ENCODE results near the gene LDLRAD4. TPM values are rescaled to one million over a fixed set of nuclear protein-coding genes. Genes with fewer than 3 reads are reported as not detected.

The LDLRAD4 gene
- total RNA-seq, 2 donors from 2014 or later: 18.4 to 59.2 TPM

GRCh38 chr18:13191779-13192178 lies 26.8 kb upstream of the LDLRAD4 start:
- Mint-ChIP-seq H3K27ac (no peak overlapping the region), H3K9me3 (peaks cover 0 to 4% of the 10 kb centered on the region in 2 donors), H3K36me3 (no peaks in the 10 kb centered on the region)
- ATAC-seq (no peak), DNase-seq (ENCODE audit: low spot score in 2 of 2) (no peak)

DNA sequence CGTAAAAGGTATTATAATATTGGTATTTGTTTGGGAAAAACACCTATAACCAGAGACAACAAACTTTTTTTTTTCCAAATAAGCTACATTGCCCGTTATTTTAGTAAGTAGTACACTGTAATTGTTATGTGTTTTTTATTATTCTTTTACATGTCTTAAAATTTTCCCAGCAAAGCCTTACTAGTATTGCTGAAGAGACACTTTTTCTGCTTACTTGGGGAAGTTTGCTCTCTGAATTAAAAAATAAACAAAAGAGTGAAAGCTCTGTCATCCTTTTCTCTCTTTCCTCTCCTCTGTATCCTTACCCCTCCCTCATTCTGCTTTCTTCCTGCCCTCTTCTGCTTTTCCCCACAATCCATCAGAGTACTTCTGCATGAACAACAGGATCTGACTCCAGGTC lies 25.6 kb upstream of the LDLRAD4 start:
- peaks cover 0 to 4% of the 10 kb centered on the region in 2 donors for H3K9me3 Mint-ChIP-seq
- H3K36me3 Mint-ChIP-seq: no peaks in the 10 kb centered on the region
- DNase-seq (ENCODE audit: low spot score in 2 of 2) (no peak), ATAC-seq (no peak)
- no peak overlapping the region for H3K27ac Mint-ChIP-seq

- ATAC-seq (no peak), DNase-seq (ENCODE audit: low spot score in 2 of 2) (no peak)
- Mint-ChIP-seq H3K27ac (no peak overlapping the region), H3K36me3 (peaks cover 6 to 8% of the 10 kb centered on the region in 2 donors), H3K9me3 (peaks cover 4 to 11% of the 10 kb centered on the region in 2 donors)
Measured at GRCh38 chr18:13194239-13194638, 24.3 kb upstream of the LDLRAD4 start.

DNA sequence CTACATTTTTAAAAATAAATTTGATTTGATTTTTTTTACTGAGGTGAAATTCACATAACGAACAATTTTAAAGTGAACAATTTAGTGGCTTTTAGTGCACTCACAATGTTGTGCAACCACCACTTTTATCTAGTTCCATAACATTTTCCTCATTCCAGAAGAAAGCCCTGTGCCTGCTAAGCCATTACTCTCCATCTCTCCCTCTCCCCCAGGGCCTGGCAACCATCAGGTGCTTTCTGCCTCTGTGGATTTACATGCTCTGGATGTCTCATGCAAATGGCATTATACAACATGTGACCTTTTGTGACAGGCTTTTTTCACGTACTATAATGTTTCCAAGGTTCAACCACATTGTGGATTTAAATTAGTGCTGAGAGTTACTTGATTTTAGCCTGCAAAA lies 19.9 kb upstream of the LDLRAD4 start:
- H3K9me3 Mint-ChIP-seq: peaks cover 18 to 32% of the 10 kb centered on the region in 2 donors
- ATAC-seq (no peak), DNase-seq (ENCODE audit: low spot score in 2 of 2) (no peak)
- H3K27ac Mint-ChIP-seq: no peak overlapping the region
- H3K36me3 Mint-ChIP-seq: peaks cover 23 to 28% of the 10 kb centered on the region in 2 donors

- DNase-seq (ENCODE audit: low spot score in 2 of 2): no peak
- Mint-ChIP-seq H3K27ac (no peak overlapping the region), H3K36me3 (peaks cover 23 to 28% of the 10 kb centered on the region in 2 donors), H3K9me3 (peaks cover 18 to 32% of the 10 kb centered on the region in 2 donors)
- ATAC-seq: no peak
Measured at GRCh38 chr18:13199169-13199568, 19.4 kb upstream of the LDLRAD4 start.

- ATAC-seq (no peak), DNase-seq (ENCODE audit: low spot score in 2 of 2) (no peak)
- Mint-ChIP-seq H3K27ac (no peak overlapping the region), H3K9me3 (peaks cover 18 to 27% of the 10 kb centered on the region in 2 donors), H3K36me3 (peaks cover 23 to 28% of the 10 kb centered on the region in 2 donors)
Measured at GRCh38 chr18:13201292-13201691, 17.3 kb upstream of the LDLRAD4 start.

DNA sequence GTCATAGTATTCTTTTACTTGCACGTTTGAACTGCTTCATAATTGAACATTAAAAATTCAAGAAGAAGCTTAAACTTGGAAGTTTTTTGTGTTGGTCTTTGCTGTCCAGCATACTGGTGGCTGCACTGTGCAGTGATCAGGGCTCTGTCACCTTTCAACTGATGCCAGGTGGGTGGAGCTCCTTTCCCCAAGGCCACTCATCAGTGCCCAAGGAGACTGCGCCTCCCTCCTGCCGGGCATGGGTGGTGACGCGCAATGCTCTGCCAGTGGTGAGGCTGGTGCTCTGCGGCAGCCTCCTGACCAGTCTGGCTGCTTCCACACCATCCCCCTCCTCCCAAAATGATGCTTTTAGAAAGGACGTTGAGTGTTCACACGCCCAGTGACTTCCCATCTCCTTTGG lies 16.0 kb upstream of the LDLRAD4 start:
- DNase-seq (ENCODE audit: low spot score in 2 of 2): no peak
- H3K9me3 Mint-ChIP-seq: peaks cover 18 to 27% of the 10 kb centered on the region in 2 donors
- no peak overlapping the region for H3K27ac Mint-ChIP-seq
- H3K36me3 Mint-ChIP-seq: peaks cover 26 to 28% of the 10 kb centered on the region in 2 donors
- no peak for ATAC-seq

GRCh38 chr18:13206301-13206700 lies 12.3 kb upstream of the LDLRAD4 start:
- no peak for DNase-seq (ENCODE audit: low spot score in 2 of 2)
- Mint-ChIP-seq H3K27ac (no peak overlapping the region), H3K36me3 (peaks cover under 1 to 9% of the 10 kb centered on the region in 2 donors), H3K9me3 (peaks cover 0 to under 1% of the 10 kb centered on the region in 2 donors)
- ATAC-seq: no peak

DNA sequence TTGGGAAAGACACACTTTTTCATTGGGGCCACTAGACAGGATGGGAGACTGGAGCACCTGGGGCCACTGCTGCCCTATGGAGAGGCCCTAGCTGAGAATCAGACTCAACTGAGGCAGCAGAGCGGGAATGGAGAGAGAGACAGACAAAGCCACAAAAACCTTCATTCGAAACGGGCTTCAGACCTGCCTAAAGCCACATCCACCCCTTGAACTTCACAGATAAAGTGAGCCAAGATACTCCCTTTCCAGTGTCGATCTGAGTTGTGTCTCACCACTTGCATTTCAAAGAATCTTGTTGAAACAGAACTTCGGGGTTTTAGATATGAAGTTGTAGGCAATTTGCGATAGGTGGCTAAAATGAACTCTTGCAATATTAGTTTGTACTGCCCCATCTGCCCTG lies 11.3 kb upstream of the LDLRAD4 start:
- peak in 1 of 2 donors; percentile 35 for ATAC-seq
- no peak overlapping the region for H3K27ac Mint-ChIP-seq
- DNase-seq (ENCODE audit: low spot score in 2 of 2): no peak

GRCh38 chr18:13211534-13211933 lies 7.0 kb upstream of the LDLRAD4 start:
- Mint-ChIP-seq H3K27ac (no peak overlapping the region), H3K9me3 (no peaks in the 10 kb centered on the region), H3K36me3 (peaks cover 0 to 8% of the 10 kb centered on the region in 2 donors)
- ATAC-seq: no peak
- no peak for DNase-seq (ENCODE audit: low spot score in 2 of 2)

More for the DNA sequence above, 11.3 kb upstream of the LDLRAD4 start:
- Mint-ChIP-seq H3K36me3 (peaks cover 0 to 8% of the 10 kb centered on the region in 2 donors), H3K9me3 (no peaks in the 10 kb centered on the region)

- H3K36me3 Mint-ChIP-seq: no peaks in the 10 kb centered on the region
- DNase-seq (ENCODE audit: low spot score in 2 of 2) (no peak), ATAC-seq (no peak)
- no peaks in the 10 kb centered on the region for H3K9me3 Mint-ChIP-seq
- no peak overlapping the region for H3K27ac Mint-ChIP-seq
Measured at GRCh38 chr18:13213036-13213795, 5.3 kb upstream of the LDLRAD4 start.

DNA sequence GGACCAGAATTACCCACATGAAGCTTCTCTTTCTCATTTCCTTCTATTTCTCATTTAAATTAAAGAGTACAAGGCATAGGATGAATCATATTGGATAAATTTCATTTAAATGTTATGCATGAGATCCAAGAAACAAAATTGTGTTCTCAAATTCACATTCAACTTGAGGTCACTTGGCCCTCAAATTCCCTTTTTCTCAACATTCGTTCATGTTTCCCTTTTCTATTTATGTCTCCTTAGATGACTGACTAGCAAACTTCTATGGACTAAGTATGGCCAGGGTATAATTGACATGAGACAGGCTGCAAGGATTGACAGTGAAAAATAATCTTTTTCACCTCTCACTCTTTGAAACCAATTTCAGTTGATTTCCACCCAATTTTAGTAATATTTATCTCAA lies 4.0 kb upstream of the LDLRAD4 start:
- DNase-seq (ENCODE audit: low spot score in 2 of 2) (no peak), ATAC-seq (no peak)
- Mint-ChIP-seq H3K36me3 (no peaks in the 10 kb centered on the region), H3K27ac (no peak overlapping the region), H3K9me3 (no peaks in the 10 kb centered on the region)

DNA sequence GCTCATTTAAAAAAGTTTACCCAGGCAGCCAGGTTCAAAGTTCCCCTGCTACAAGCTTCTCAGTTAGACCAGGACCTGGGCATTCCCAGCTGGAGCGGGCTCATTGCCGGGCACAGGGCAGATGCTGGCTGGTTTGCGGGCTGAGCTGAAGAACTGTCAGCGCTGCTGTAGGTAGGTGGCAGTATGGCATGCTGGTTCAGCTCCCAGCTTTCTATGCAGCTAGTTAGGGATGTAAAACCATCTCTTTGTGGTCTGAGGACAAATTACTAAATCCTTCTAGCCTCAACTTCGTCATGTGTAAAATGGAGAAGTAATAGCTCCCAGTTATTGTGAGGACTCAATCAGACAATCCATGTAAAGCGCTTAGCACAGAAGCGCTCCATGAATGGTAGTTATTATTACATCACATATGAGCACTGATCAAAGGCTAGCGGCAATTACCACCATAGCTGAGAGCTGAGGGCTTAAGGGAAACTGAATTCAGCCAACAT lies 2.4 kb upstream of the LDLRAD4 start:
- peak; percentile 49 to 65 for DNase-seq (ENCODE audit: low spot score in 2 of 2)
- Mint-ChIP-seq H3K9me3 (no peaks in the 10 kb centered on the region), H3K36me3 (no peaks in the 10 kb centered on the region), H3K27ac (no peak overlapping the region)
- peak; percentile 59 to 66 for ATAC-seq

GRCh38 chr18:13216711-13217465 lies 1.7 kb upstream of the LDLRAD4 start:
- no peaks in the 10 kb centered on the region for H3K36me3 Mint-ChIP-seq
- H3K27ac Mint-ChIP-seq: peak overlapping the region in 1 of 2 donors; percentile 36
- peak; percentile 60 to 68 for ATAC-seq
- H3K9me3 Mint-ChIP-seq: no peaks in the 10 kb centered on the region
- DNase-seq (ENCODE audit: low spot score in 2 of 2): peak; percentile 65

- Mint-ChIP-seq H3K27ac (no peak overlapping the region), H3K36me3 (no peaks in the 10 kb centered on the region), H3K9me3 (no peaks in the 10 kb centered on the region)
- DNase-seq (ENCODE audit: low spot score in 2 of 2) (peak; percentile 61 to 78), ATAC-seq (peak; percentile 65 to 68)
Measured at GRCh38 chr18:13217466-13217961, 1.0 kb upstream of the LDLRAD4 start.

- H3K27ac Mint-ChIP-seq: no peak overlapping the region
- peak in 1 of 2 donors; percentile 13 for DNase-seq (ENCODE audit: low spot score in 2 of 2)
- H3K9me3 Mint-ChIP-seq: no peaks in the 10 kb centered on the region
- H3K36me3 Mint-ChIP-seq: no peaks in the 10 kb centered on the region
- ATAC-seq: no peak
Measured at GRCh38 chr18:13217971-13218367, 591 bp upstream of the LDLRAD4 start.

DNA sequence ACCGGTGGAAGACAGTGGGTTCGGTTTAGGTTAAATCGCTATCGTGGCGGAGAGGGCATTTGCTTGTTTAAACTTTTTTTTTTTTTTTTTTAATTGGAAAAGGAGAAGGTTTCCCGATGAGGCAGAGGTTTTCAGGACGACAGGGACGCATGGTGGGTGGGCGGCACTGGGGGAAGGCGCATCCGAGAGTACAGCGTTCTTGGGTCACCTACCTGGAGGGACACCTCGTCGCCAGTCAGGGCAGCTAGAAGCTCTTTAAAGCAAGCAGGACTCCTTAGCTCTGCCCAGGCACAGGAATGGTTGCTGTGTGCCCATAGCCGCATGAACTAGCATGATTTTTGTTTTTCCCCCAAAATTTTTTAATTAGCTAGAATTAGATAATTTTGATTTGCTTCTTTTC lies 437 bp downstream of the LDLRAD4 start:
- Mint-ChIP-seq H3K27ac (no peak overlapping the region), H3K36me3 (no peaks in the 10 kb centered on the region), H3K9me3 (no peaks in the 10 kb centered on the region)
- no peak for DNase-seq (ENCODE audit: low spot score in 2 of 2)
- ATAC-seq: no peak
